Stimulated activated CD8-positive, alpha-beta memory T cell treated with anti-CD3 and anti-CD28 coated beads, Interleukin-7, amount 100 ng/mL, for 4 hours (primary cell): ENCODE data around the gene CENPU.

Experiments used
- DNase-seq, 2 donors: peaks; one replicate each; pipeline ENCODE4 v3.0.0-alpha.2; 2020; ENCODE audit warnings: low read depth in 2 of 2

The CENPU gene

GRCh38 chr4:184706453-184706852 is 27.4 kb downstream of the CENPU start:
- no peak for DNase-seq

GRCh38 chr4:184705692-184706091 is 28.2 kb downstream of the CENPU start:
- no peak for DNase-seq

- DNase-seq: no peak
Observed at GRCh38 chr4:184702114-184702513, 31.8 kb downstream of the CENPU start.

GRCh38 chr4:184699941-184700340 is 34.0 kb downstream of the CENPU start:
- DNase-seq: no peak

GRCh38 chr4:184697956-184698355 is 35.9 kb downstream of the CENPU start:
- DNase-seq: no peak

- no peak for DNase-seq
Observed at GRCh38 chr4:184695178-184695896, 38.6 kb downstream of the CENPU start.

GRCh38 chr4:184694412-184694956 is 39.4 kb downstream of the CENPU start:
- no peak for DNase-seq

GRCh38 chr4:184693056-184693455 is 40.8 kb downstream of the CENPU start:
- no peak for DNase-seq

GRCh38 chr4:184689681-184690080 is 44.2 kb downstream of the CENPU start:
- DNase-seq: no peak

GRCh38 chr4:184688447-184688846 is 45.4 kb downstream of the CENPU start:
- DNase-seq: no peak

- no peak for DNase-seq
Observed at GRCh38 chr4:184688005-184688404, 45.9 kb downstream of the CENPU start.

GRCh38 chr4:184684491-184685189 is 49.3 kb downstream of the CENPU start:
- no peak for DNase-seq

GRCh38 chr4:184681916-184682315 is 52.0 kb downstream of the CENPU start:
- no peak for DNase-seq

- no peak for DNase-seq
Observed at GRCh38 chr4:184680698-184681097, 53.2 kb downstream of the CENPU start.

- DNase-seq: no peak
Observed at GRCh38 chr4:184675821-184676492, 57.9 kb downstream of the CENPU start.

GRCh38 chr4:184675018-184675417 is 58.9 kb downstream of the CENPU start:
- no peak for DNase-seq

- no peak for DNase-seq
Observed at GRCh38 chr4:184674011-184674410, 59.9 kb downstream of the CENPU start.

GRCh38 chr4:184672741-184673140 is 61.2 kb downstream of the CENPU start:
- no peak for DNase-seq

- DNase-seq: no peak
Observed at GRCh38 chr4:184671101-184671500, 62.8 kb downstream of the CENPU start.

- no peak for DNase-seq
Observed at GRCh38 chr4:184669251-184669650, 64.6 kb downstream of the CENPU start.

GRCh38 chr4:184668511-184669114 is 65.3 kb downstream of the CENPU start:
- no peak for DNase-seq

GRCh38 chr4:184668096-184668495 is 65.8 kb downstream of the CENPU start:
- DNase-seq: no peak
